Calu3 (cell line): ENCODE data around the gene DHRS7B. TPM values are rescaled to one million over a fixed set of nuclear protein-coding genes. Genes with fewer than 3 reads are reported as not detected.

Source experiments
- BruUV-seq: library from RNA; stranded (reverse); fragments of 400-500 nt; replicated peaks from 2 replicates; lab custom pipeline; 2021; lab: Mats Ljungman, UMichigan
- CTCF ChIA-PET: fragments of 300-600 bp; sonication (Branson Sonifier 250); formaldehyde crosslinking; loops from one replicate; lab custom pipeline; 2022; ENCODE audit warnings: antibody characterized with exemption; lab: Charles Lee
- DNase-seq: peaks from one replicate; pipeline ENCODE4 v3.0.0; 2022
- H3K27ac Mint-ChIP-seq: one replicate; pipeline ENCODE4 v1.8.0; 2022; ENCODE audit warnings: mixed read lengths; ENCODE audit not compliant: unreplicated experiment
- H3K27me3 Mint-ChIP-seq: one replicate; pipeline ENCODE4 v1.8.0; 2022; ENCODE audit warnings: mixed read lengths; ENCODE audit not compliant: unreplicated experiment
- H3K36me3 Mint-ChIP-seq: one replicate; pipeline ENCODE4 v1.8.0; 2022; ENCODE audit warnings: mild to moderate bottlenecking, moderate library complexity, mixed read lengths; ENCODE audit not compliant: insufficient read depth, unreplicated experiment
- H3K4me1 Mint-ChIP-seq: one replicate; pipeline ENCODE4 v1.8.0; 2022; ENCODE audit warnings: mild to moderate bottlenecking, low read depth, mixed read lengths; ENCODE audit not compliant: unreplicated experiment
- H3K4me3 Mint-ChIP-seq: one replicate; pipeline ENCODE4 v1.8.0; 2022; ENCODE audit warnings: mild to moderate bottlenecking, low read depth, moderate library complexity, mixed read lengths; ENCODE audit not compliant: unreplicated experiment
- H3K9me3 Mint-ChIP-seq: one replicate; pipeline ENCODE4 v1.8.0; 2022; ENCODE audit warnings: low read depth, mixed read lengths; ENCODE audit not compliant: unreplicated experiment
- intact Hi-C: fragments of 100-400 bp; cut with micrococcal nuclease; formaldehyde crosslinking; loops from one replicate; pipeline ENCODE4 v1.10.0; 2022; ENCODE audit not compliant: unreplicated experiment
- total RNA-seq: library from RNA; stranded (reverse); gene quantifications from 2 replicates; pipeline ENCODE4 v1.2.3, GENCODE V29; 2022
- TF ChIP-seq, protein P1 (sequence below): fragments of 200-600 bp; IDR thresholded peaks from one replicate; pipeline ENCODE4 v1.8.0; 2022; ENCODE audit warnings: antibody characterized with exemption; ENCODE audit not compliant: unreplicated experiment

Gene DHRS7B
- total RNA-seq, 1 experiment from 2014 or later, result 15.3 TPM

GRCh38 chr17:21090902-21091618, 35.7 kb upstream of the DHRS7B start:
- DNase-seq, result no peak
- no peak overlapping the region for H3K27ac Mint-ChIP-seq
- H3K36me3 Mint-ChIP-seq, result no peaks in the 10 kb centered on the region
- H3K4me3 Mint-ChIP-seq, result no peak overlapping the region
- no TSS peak for BruUV-seq
- H3K9me3 Mint-ChIP-seq, result no peaks in the 10 kb centered on the region
- no peaks in the 10 kb centered on the region for H3K4me1 Mint-ChIP-seq
- no peaks in the 10 kb centered on the region for H3K27me3 Mint-ChIP-seq
- CTCF ChIA-PET, result no interaction called here
- intact Hi-C loops, result no loop called here
- TF ChIP-seq, protein P1, sequence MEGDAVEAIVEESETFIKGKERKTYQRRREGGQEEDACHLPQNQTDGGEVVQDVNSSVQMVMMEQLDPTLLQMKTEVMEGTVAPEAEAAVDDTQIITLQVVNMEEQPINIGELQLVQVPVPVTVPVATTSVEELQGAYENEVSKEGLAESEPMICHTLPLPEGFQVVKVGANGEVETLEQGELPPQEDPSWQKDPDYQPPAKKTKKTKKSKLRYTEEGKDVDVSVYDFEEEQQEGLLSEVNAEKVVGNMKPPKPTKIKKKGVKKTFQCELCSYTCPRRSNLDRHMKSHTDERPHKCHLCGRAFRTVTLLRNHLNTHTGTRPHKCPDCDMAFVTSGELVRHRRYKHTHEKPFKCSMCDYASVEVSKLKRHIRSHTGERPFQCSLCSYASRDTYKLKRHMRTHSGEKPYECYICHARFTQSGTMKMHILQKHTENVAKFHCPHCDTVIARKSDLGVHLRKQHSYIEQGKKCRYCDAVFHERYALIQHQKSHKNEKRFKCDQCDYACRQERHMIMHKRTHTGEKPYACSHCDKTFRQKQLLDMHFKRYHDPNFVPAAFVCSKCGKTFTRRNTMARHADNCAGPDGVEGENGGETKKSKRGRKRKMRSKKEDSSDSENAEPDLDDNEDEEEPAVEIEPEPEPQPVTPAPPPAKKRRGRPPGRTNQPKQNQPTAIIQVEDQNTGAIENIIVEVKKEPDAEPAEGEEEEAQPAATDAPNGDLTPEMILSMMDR, result no peak

DNA sequence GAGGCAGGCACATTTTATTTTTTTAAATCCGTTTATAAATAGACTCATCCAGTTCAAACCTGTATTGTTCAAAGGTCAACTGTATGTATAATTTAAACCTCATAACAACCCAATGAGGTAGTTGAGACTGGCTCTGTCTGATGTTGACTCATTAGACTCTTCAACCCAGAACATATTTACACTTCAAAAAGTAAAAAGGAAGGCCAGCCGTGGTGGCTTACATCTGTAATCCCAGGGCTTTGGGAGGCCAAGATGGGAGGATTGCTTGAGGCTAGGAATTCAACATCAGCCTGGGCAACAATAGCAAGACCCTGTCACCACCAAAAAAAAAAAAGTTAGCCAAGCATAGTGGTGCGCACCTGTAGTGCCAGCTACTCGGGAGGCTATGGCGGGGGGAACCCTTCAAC, 32.5 kb upstream of the DHRS7B start:
- Mint-ChIP-seq H3K4me3 (no peak overlapping the region), H3K4me1 (peaks cover 7% of the 10 kb centered on the region), H3K36me3 (peaks cover 7% of the 10 kb centered on the region), H3K27me3 (no peaks in the 10 kb centered on the region), H3K27ac (no peak overlapping the region), H3K9me3 (no peaks in the 10 kb centered on the region)
- TF ChIP-seq, protein P1, result no peak
- BruUV-seq, result no TSS peak
- no peak for DNase-seq
- intact Hi-C loops, result no loop called here
- CTCF ChIA-PET, result interaction anchor here (0.7 kb wide), 1 partner anchor 52 kb away, joined by 6 read pairs; no protein-coding TSS in a partner anchor

DNA sequence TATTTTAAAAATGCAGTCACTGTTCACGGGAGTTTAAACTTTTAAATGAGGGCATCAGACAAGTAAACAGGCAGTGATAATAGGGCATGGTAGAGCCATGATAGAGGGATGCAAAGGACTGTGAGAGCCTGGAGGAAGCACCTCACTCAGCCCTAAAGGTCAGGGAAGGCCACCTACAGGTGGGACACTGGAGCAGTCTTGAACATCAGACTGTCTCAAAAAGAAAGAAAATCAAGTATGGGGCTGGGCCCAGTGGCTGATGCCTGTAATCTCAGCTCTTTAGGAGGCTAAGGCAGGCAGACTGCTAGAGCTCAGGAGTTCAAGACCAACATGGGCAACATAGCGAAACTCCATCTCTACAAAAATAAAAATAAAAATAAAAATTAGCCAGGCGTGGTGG, 31.0 kb upstream of the DHRS7B start:
- Mint-ChIP-seq H3K27me3 (no peaks in the 10 kb centered on the region), H3K9me3 (no peaks in the 10 kb centered on the region), H3K27ac (no peak overlapping the region), H3K4me3 (no peak overlapping the region), H3K36me3 (peaks cover 11% of the 10 kb centered on the region), H3K4me1 (peaks cover 9% of the 10 kb centered on the region)
- TF ChIP-seq, protein P1, result no peak
- intact Hi-C loops, result loop anchor here (5.0 kb wide), 1 partner anchor 53 kb away; the partner anchor contains the start of gene USP22
- BruUV-seq, result no TSS peak
- CTCF ChIA-PET, result no interaction called here
- DNase-seq, result no peak

DNA sequence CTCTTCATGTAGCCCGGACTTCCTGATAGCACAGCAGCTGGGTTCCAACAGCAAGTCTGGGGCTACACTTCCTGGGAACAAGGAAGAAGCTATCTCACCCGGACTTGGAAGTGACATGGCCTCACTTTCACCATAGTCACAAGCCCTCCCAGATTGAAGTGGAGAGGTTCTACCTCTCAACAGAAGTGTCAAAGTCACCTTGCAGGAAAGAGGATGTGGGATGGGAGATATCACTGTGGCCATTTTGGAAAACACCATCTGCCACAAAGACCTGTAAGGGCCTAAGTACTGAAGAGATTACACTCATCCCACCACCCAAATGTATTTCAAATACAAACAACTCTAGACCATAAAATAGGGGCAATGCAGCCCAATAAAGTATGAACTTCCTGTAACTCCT, 29.9 kb upstream of the DHRS7B start:
- no peaks in the 10 kb centered on the region for H3K9me3 Mint-ChIP-seq
- DNase-seq, result no peak
- no peaks in the 10 kb centered on the region for H3K27me3 Mint-ChIP-seq
- H3K4me1 Mint-ChIP-seq, result peaks cover 9% of the 10 kb centered on the region
- intact Hi-C loops, result loop anchor here (5.0 kb wide), 1 partner anchor 55 kb away; the partner anchor contains the start of gene USP22
- no peak overlapping the region for H3K27ac Mint-ChIP-seq
- no TSS peak for BruUV-seq
- peaks cover 11% of the 10 kb centered on the region for H3K36me3 Mint-ChIP-seq
- H3K4me3 Mint-ChIP-seq, result no peak overlapping the region
- CTCF ChIA-PET, result no interaction called here
- TF ChIP-seq, protein P1, result no peak
